Right lobe of liver (tissue), 6 donors: Measurements from ENCODE around the gene TMUB2. TPM values are rescaled to one million over a fixed set of nuclear protein-coding genes. Genes with fewer than 3 reads are reported as not detected.

Experiments used
- ATAC-seq, 4 donors: fragments of 200-7000 bp; cut with Tn5 transposase; one replicate each; pipeline ENCODE4 v1.9.1; 2020; ENCODE audit warnings: mild to moderate bottlenecking in 4 of 4, moderate library complexity in 4 of 4
- DNase-seq, 3 donors: peaks; one replicate each; pipeline ENCODE4 v3.0.0-alpha.2; 2020
- H3K27ac ChIP-seq, 3 donors: fragments of 200-600 bp; one replicate each; pipeline ENCODE4 v1.8.0; 2022
- H3K27me3 ChIP-seq, 2 donors: fragments of 200-600 bp; one replicate each; pipeline ENCODE4 v1.8.0; 2022
- H3K36me3 ChIP-seq, 4 donors: fragments of 200-600 bp; sonication (generic) in 1 of 4; one replicate each; pipeline versions ENCODE4 v1.5.1 to v1.8.0; 2017 to 2022; ENCODE audit warnings: control low read depth in 1 of 4
- H3K4me1 ChIP-seq, 4 donors: fragments of 200-600 bp; sonication (generic) in 1 of 4; one replicate each; pipeline versions ENCODE4 v1.5.1 to v1.8.0; 2017 to 2022; ENCODE audit warnings: control low read depth in 1 of 4
- H3K4me3 ChIP-seq, 3 donors: fragments of 200-600 bp; one replicate each; pipeline ENCODE4 v1.8.0; 2022
- H3K9me3 ChIP-seq, 4 donors: fragments of 200-600 bp; sonication (generic) in 1 of 4; one replicate each; pipeline versions ENCODE4 v1.5.1 to v1.8.0; 2017 to 2022; ENCODE audit warnings: control low read depth in 1 of 4
- POLR2A ChIP-seq: fragments of 450-650 bp; IDR thresholded peaks from one replicate; pipeline ENCODE4 v1.6.1; 2017; ENCODE audit warnings: antibody characterized with exemption, mild to moderate bottlenecking
- whole genome bisulfite sequencing: methylation state at CpG from one replicate; pipeline ENCODE4 v1.1.6; 2018; ENCODE audit warnings: low coverage, low lambda C conversion rate; ENCODE audit not compliant: insufficient coverage; ENCODE audit errors: missing lambda C conversion rate; 5-methylcytosine and 5-hydroxymethylcytosine counted together
- intact Hi-C, 2 donors: fragments of 100-400 bp; cut with DNase I; formaldehyde crosslinking; loops; one replicate each; pipeline versions ENCODE4 v1.11.2 to v1.14.1; 2022
- microRNA-seq, 2 donors: library from miRNA; unstranded; fragments of <30 nt; microRNA quantifications; one replicate each; pipeline ENCODE4, GENCODE V29; 2019 to 2020
- small RNA-seq, 2 experiments: library from RNA; depleted of rRNA; stranded (forward); fragments of <200 nt; gene quantifications; one replicate each; pipeline ENCODE3, GENCODE V24; 2016
- total RNA-seq, 6 experiments: library from RNA; depleted of rRNA in 2 of 6; stranded (reverse); fragments of >200 nt in 2 of 6; fragmentation: NEBNext Ultra II Directional in 3 of 6; extraction: Animal tissue kit (Norgen Biotek cat#: 25700) in 3 of 6; gene quantifications; one replicate each; pipeline versions ENCODE4 v1.1.0 to v1.2.4, GENCODE V29; 2016 to 2023
- TF ChIP-seq, protein P1 (sequence below), 4 donors: fragments of 200-600 bp in 3 of 4; fragments of 450-650 bp in 1 of 4; IDR thresholded peaks; one replicate each; pipeline versions ENCODE4 v1.5.1 to v1.8.0; 2016 to 2022; ENCODE audit warnings: antibody characterized with exemption in 4 of 4, mild to moderate bottlenecking in 2 of 4
- donor health status: DM: no; HTN: yes; CAD: no.
- donor health status: DM: no; HTN: no; CAD: no.
- donor health status: DM: no; HTN: no; CAD: no.
- donor health status: DM: no; HTN: yes; CAD: no.
- donor health status: DM: no; HTN: yes; CAD: no.

TMUB2 gene
- total RNA-seq, 6 experiments from 2014 or later: 13.8 to 18.0 (median 15.7) TPM

DNA sequence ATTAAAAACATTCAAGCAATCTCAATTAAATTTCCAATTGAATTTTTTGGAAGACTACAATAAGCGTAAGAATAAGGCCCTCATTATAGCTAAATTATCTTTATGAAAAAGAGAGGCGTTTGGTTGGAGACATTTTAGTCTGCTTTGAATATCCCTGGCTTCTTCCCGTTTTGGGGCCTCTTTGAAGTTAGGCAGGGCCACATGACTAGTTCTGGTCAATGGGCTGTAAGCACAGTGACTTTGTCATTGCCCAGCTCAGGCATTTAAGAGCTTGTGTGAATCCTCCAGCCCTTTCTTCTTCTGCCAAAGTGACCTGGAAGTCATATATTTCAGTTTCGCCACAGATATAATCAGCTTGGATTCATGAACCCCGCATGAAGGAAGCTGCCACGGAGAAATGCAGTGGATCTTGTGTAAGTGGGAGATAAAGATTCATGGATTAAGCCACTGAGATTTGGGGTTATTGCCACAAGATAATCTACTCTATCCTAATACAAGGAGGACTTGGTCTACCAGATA, 54.4 kb downstream of the TMUB2 start:
- WGBS: 68% methylated on average over 6 of the region's 6 CpGs
- TF ChIP-seq POLR2A: no peak
- TF ChIP-seq, protein P1, sequence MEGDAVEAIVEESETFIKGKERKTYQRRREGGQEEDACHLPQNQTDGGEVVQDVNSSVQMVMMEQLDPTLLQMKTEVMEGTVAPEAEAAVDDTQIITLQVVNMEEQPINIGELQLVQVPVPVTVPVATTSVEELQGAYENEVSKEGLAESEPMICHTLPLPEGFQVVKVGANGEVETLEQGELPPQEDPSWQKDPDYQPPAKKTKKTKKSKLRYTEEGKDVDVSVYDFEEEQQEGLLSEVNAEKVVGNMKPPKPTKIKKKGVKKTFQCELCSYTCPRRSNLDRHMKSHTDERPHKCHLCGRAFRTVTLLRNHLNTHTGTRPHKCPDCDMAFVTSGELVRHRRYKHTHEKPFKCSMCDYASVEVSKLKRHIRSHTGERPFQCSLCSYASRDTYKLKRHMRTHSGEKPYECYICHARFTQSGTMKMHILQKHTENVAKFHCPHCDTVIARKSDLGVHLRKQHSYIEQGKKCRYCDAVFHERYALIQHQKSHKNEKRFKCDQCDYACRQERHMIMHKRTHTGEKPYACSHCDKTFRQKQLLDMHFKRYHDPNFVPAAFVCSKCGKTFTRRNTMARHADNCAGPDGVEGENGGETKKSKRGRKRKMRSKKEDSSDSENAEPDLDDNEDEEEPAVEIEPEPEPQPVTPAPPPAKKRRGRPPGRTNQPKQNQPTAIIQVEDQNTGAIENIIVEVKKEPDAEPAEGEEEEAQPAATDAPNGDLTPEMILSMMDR (IDR thresholded peaks at IDR 0.05): no peak
- no peak overlapping the region for H3K27ac ChIP-seq
- H3K4me3 ChIP-seq: no peak overlapping the region
- DNase-seq: no peak
- H3K9me3 ChIP-seq: no peaks in the 10 kb centered on the region
- intact Hi-C loops: no loop called here
- ATAC-seq: no peak
- H3K4me1 ChIP-seq: no peaks in the 10 kb centered on the region
- no peaks in the 10 kb centered on the region for H3K27me3 ChIP-seq
- no peaks in the 10 kb centered on the region for H3K36me3 ChIP-seq

Small RNA genes lying within 50 kb of the gene (microRNA-seq; reads per million reads assigned to microRNA genes)
- 0 reads per million in 2 donors for gene MIR6782

Small RNA genes lying within 50 kb of the gene (small RNA-seq; reads per million reads assigned to genes)
- gene MIR6782: 0 reads per million in 2 experiments

Other genes starting within 250 kb of the TMUB2 start
- gene PPY, start 244.5 kb upstream of the TMUB2 start, total RNA-seq: not detected
- gene PYY, start 233.0 kb upstream of the TMUB2 start, total RNA-seq: not detected
- gene NAGS, start 182.3 kb upstream of the TMUB2 start, total RNA-seq: 10 to 100 TPM; 12.1 to 56.2 (median 45.6) TPM
- 10 to 100 TPM in 4 of 6 experiments, 1 to 10 TPM in 2; 6.7 to 23.6 (median 10.9) TPM for gene TMEM101, start 172.0 kb upstream of the TMUB2 start, total RNA-seq
- 10 to 100 TPM; 24.2 to 30.6 (median 29.4) TPM for gene LSM12, start 120.3 kb upstream of the TMUB2 start, total RNA-seq
- gene G6PC3, start 116.2 kb upstream of the TMUB2 start, total RNA-seq: 10 to 100 TPM in 2 of 6 experiments, 1 to 10 TPM in 4; 5.9 to 24.2 (median 9.9) TPM
- gene HDAC5, start 63.3 kb upstream of the TMUB2 start, total RNA-seq: 10 to 100 TPM; 12.0 to 26.4 (median 15.5) TPM
- 1 to 10 TPM in 1 of 6 experiments, under 1 TPM in 5; 0.20 to 1.1 (median 0.40) TPM for gene HROB, start 45.0 kb upstream of the TMUB2 start, total RNA-seq
- 1 to 10 TPM in 1 of 6 experiments, not detected in 5; 1.5 TPM for gene ASB16, start 16.3 kb upstream of the TMUB2 start, total RNA-seq
- 10 to 100 TPM; 20.3 to 26.8 (median 22.1) TPM for gene ATXN7L3, start 12.9 kb downstream of the TMUB2 start, total RNA-seq
- gene UBTF, start 32.7 kb downstream of the TMUB2 start, total RNA-seq: 10 to 100 TPM; 22.3 to 35.9 (median 32.0) TPM
- gene SLC4A1, start 81.2 kb downstream of the TMUB2 start, total RNA-seq: 10 to 100 TPM in 1 of 6 experiments, 1 to 10 TPM in 2, under 1 TPM in 3; 0.06 to 31.8 (median 1.2) TPM
- gene RUNDC3A, start 121.6 kb downstream of the TMUB2 start, total RNA-seq: under 1 TPM in 2 of 6 experiments, not detected in 4; 0.12 to 0.75 TPM
- 100 to 1,000 TPM in 2 of 6 experiments, 10 to 100 TPM in 4; 56.3 to 111 (median 64.6) TPM for gene SLC25A39, start 137.9 kb downstream of the TMUB2 start, total RNA-seq
- gene GRN, start 158.3 kb downstream of the TMUB2 start, total RNA-seq: 100 to 1,000 TPM in 5 of 6 experiments, 10 to 100 TPM in 1; 84.5 to 230 (median 150) TPM
- under 1 TPM; 0.16 to 0.68 (median 0.39) TPM for gene FAM171A2, start 176.9 kb downstream of the TMUB2 start, total RNA-seq
- 1 to 10 TPM in 2 of 6 experiments, under 1 TPM in 3, not detected in 1; 0.37 to 1.5 (median 0.49) TPM for gene ITGA2B, start 202.7 kb downstream of the TMUB2 start, total RNA-seq